T-helper 22 cell (primary cell): ENCODE measurements around the gene RPL10A.
"Not testable (repeated sequence)": the region's sequence is repeated elsewhere in the genome, so short reads cannot be mapped to it uniquely, and the experiment has no call there.

Experiments
- DNase-seq: peaks from one replicate; pipeline ENCODE4 v3.0.0-alpha.2; 2020; ENCODE audit warnings: low read depth

Gene RPL10A

DNA sequence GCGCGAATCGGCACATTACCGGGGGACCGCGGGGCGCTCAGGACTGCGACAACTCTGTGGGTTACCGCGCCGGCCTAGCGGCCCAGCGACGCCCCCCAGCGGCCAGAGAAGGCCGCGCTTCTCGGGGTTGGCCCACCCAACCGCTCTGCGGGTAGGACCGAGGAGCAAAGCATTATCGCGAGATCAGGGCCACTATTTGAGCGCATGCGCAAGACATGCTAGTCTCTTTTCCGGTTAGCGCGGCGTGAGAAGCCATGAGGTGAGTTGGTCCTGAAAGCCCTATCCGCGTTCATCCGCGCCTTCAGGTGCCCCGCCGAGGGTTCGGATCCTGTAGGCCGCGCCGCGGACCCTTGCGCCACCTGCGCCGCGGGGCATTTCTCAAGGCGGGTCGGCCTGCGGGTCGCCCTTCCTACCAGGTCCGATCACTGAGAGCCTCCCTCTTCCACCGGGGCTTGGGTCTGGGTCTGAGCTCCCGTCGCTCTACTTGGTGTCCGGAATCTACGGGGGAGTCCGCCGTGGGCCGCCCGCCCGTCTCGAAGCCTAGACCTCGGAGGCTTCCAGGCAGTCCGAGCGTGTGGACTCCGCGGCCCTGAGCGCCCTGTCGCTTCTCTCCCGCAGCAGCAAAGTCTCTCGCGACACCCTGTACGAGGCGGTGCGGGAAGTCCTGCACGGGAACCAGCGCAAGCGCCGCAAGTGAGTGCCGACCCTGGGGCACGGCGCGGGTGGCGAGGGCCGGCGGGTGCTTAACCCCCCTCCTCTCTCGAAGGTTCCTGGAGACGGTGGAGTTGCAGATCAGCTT, at the start of gene RPL10A:
RPL10A (plus strand) TSS at position 221 of the 799 bp plus-strand sequence; CDS start at position 255, 34 bp downstream.
- peak; percentile 91 for DNase-seq

DNA sequence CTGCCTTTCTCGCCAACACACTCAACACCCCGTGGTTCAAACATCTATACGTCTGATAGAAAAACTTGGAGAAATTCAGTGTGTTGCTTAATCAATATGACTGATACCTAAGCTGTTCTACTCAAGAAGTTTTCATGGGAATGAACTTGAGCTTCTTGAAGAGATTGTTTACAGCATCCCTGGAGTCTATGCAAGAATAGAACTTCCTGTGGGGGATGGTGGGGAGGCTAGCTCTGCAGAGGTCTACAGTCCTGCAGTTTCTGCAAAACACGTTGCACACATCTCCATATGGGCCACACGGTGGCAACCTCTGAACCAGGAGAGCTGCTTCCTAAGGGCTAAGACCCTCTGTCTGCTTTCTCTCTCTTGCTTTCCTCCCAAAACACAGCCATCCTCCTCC, 48.8 kb upstream of the RPL10A start:
- DNase-seq: no peak

DNA sequence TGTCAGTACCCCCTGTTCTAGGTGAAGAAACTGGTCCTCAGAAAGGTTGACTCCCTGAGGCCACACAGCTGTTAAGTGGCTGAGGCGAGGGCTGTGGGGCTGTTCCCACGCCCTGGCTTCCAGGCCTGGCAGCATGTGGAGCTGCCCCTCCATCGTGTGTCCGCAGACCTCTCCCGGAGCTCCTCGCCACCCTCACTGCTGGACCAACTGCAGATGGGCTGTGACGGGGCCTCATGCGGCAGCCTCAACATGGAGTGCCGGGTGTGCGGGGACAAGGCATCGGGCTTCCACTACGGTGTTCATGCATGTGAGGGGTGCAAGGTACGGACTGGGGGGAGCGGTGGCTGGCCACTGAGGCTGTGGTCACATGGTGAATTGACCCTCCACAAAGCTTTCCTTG, 48.2 kb upstream of the RPL10A start:
- no peak for DNase-seq

DNA sequence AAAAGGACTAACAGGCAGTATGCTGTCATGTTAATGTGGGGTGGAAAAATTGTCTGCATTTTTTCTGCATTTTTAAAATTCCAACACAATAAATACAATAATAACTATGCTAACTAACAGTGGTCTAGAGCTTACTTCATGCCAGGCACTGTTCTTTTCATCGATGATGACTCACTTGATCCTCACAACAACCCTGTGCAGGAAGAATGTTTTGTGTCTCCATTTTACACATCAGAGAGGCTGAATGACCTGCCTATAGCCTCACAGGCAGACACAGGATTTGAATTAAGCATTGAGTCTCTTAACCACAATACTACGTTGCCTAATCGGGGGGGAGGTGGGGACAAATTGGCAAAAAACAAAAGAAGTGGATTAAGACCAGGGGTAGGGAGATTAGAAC, 42.9 kb upstream of the RPL10A start:
- no peak for DNase-seq

DNA sequence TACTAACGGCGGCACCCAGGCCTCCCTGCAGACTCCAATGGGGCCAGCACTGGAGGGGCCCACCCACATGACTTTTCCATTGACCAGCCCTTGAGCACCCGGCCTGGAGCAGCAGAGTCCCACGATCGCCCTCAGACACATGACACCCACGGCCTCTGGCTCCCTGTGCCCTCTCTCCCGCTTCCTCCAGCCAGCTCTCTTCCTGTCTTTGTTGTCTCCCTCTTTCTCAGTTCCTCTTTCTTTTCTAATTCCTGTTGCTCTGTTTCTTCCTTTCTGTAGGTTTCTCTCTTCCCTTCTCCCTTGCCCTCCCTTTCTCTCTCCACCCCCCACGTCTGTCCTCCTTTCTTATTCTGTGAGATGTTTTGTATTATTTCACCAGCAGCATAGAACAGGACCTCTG, 42.1 kb upstream of the RPL10A start:
- no peak for DNase-seq

DNA sequence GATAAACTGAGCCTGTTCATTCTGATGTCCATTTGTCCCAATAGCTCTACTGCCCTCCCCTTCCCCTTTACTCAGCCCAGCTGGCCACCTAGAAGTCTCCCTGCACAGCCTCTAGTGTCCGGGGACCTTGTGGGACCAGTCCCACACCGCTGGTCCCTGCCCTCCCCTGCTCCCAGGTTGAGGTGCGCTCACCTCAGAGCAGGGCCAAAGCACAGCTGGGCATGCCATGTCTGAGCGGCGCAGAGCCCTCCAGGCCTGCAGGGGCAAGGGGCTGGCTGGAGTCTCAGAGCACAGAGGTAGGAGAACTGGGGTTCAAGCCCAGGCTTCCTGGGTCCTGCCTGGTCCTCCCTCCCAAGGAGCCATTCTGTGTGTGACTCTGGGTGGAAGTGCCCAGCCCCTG, 40.8 kb upstream of the RPL10A start:
- DNase-seq: no peak

DNA sequence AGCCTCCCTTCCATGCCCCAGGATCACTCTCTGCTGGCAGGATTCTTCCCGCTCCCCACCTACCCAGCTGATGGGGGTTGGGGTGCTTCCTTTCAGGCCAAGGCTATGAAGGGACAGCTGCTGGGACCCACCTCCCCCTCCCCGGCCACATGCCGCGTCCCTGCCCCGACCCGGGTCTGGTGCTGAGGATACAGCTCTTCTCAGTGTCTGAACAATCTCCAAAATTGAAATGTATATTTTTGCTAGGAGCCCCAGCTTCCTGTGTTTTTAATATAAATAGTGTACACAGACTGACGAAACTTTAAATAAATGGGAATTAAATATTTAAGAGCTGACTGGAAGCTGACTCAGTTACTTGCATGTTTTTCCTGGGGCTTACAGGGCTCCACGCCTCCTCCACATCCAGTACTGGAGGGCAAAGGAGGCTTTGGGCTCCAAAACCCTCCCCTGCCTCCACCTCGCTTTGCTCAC, 40.3 kb upstream of the RPL10A start:
- no peak for DNase-seq

DNA sequence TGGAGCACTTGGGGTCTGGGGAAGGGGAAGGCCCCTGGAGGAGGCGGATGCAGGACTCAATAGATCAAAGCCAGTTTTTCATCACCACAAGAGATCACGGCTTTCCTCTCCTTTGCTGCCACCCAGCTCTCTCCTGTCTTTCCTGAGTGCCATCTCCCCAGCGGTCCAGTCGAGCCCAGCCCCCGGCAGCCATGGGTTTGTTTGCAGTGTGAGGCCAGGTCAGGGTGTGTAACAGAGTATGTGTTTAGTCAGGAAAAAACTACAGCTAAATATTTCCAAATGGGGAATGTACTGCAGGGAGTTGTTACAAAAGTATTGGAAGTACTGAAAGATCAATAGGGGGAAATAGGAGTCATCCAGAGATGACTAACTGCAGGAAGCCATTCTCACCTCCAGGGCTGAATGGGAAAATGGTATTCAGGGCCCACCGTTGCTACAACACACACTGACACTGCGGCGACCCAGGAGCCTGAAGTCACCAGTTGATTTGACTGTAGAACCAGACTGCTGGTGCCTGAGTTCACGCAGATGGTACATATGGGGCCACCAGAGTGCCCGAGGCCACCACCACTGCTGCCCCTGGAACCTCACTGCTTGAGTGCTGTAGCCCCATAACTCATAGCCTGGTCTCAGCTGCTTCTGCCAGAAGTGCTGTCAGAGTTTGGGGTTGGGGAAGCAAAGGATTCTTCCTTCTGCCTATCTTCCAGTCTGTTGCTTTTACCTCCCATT, 39.6 kb upstream of the RPL10A start:
- DNase-seq: no peak

DNA sequence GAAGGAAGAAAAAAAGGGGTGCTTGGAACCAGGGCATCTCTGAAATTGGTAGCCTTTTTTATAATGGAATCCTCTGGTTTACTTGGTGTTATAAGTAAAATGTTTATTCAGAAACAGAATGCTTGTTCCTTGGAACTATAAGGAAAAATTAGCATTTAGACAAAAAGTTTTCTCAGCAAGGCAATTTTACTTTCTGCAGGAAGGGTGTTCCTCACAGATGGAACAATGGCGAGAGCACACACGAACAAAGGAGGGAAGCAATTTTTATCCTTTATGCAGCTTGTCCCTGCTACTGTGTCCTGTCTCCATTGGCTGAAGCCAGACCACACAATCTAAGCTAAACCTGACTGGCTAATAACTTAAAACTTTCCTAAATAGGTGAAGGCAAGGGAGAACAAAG, 38.7 kb upstream of the RPL10A start:
- no peak for DNase-seq

DNA sequence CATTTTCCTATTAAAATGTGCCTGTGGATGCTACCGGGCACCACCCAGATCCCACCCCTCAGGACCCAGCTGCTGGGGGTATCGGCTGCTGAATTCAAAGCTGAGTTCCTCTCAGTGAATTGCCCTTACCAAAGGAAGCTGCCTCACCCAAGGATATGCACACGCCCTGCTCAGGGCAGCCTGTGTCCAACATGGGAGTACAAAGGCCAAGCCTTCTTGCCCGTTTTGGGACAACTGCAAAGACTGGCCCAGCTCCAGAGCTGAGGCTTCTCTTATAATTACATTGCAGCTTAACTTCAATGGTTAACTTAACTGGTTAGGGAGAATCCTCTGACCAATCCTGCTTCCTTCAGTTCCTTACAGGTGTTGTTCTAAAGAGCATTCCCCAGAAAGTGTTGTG, 35.9 kb upstream of the RPL10A start:
- DNase-seq: no peak

DNA sequence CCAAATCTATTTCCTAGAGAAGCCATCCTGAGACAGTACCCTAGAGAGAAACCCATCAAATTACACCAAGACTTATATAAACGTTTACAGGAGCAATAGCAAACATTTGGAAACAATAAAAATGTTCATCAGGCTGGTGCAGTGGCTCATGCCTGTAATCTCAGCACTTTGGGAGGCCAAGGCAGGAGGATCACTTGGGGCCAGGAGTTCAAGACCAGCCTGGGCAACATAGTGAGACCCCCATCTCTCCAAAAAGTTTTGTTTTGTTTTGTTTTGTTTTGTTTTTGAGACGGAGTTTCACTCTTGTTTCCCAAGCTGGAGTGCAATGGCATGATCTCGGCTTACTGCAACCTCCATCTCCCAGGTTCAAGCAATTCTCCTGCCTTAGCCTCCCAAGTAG, 35.5 kb upstream of the RPL10A start:
- not testable (repeated sequence) for DNase-seq

DNA sequence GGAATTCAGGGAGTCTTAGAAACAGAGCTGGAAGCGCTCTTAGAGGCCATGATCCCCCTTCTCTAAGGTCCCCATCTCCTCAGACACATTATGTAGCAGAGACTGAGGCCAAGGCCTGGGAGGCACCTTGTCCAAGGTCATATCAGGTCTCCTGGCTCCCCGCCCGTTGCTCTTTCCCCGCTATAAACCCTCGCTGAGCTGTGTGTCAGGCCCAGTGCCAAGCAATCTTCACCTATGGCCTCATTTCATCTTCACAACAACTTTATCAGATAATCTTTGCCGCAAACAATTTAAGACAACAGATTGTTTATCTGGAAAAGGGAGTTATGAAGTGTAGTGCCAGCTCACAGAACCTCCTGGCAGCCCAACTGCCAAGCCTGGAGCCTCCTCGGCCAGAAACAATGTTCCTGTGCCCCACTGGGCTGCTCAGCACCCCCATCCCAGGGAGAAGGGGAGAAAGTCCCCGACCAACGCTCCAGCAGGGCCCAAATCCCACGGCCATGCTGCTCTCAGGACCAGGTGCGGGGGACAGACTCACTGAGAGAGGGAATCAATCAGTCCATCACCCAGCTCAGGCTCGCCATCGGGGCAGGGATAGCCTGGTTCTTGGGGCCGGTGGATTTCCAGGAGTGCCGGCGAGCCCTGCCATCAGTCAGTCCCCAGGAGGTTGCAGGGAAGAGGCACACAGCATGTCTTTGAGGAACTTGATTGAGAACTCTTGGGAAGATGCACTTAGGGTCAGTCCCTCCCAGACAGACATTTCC, 32.9 kb upstream of the RPL10A start:
- DNase-seq: no peak

DNA sequence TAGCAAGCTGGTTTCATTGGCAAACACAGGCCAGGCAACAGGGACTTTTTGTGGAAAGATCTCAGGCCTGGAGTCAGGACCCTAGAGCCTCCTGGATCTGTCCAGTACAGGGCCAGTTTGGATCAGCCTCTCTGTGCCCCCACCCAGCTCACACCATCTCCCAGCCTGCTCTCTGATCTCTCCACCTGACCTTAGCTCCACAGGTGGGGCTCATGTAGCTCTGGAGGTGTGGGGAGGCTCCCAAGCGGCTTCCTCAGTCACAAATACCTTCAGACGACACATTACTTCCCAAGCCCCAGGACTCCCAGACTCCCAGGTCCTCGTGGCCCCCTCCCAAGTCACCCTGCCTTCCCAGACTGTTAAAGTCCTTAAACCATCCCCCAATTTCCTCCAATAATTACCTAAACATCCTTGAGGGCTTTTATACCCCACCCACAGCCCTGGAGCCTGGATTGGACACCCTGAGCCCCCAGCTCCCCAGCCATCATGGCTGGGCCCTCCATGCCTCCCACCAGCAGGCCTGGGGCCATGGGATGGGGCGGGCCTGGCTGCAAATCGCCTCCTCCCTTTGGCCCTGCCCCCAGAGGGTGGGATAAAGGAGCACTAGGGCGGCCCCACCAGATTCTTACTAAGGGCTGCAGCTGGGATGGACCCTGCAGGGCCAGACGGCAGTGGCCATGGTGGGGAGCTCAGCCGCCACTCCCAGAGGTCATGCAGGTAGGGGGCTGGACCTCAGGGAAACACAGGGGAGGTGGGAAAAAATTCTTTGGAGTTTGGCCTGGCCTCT, 31.9 kb upstream of the RPL10A start:
- no peak for DNase-seq

DNA sequence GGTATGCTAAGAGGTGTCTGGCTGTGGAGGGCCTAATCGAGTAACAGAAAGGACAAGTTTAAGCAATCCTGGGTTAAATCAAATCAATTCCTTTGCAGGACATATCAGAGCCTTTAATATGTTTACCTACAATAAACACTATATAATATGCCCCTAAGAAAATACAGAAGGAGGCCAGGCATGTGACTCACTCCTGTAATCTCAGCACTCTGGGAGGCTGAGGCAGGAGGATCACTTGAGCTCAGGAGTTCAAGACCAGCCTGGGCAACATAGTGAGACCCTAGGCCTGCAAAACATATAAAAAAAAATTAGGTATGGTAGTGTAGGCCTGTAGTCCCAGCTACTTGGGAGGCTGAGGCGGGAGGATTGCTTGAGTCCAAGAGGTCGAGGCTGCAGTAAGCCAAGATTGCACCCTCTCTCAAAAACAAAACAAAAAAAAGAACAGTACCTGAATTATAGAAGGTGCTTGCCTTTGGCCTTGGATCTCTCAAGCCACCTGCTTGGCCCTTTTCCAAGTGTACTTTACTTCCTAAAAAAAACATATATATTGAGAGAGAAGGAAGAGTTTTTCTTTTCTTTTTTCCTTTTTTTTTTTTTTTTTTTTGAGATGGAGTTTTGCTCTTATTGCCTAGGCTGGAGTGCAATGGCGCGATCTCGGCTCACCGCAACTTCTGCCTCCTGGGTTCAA, 29.7 kb upstream of the RPL10A start:
- DNase-seq: not testable (repeated sequence)

DNA sequence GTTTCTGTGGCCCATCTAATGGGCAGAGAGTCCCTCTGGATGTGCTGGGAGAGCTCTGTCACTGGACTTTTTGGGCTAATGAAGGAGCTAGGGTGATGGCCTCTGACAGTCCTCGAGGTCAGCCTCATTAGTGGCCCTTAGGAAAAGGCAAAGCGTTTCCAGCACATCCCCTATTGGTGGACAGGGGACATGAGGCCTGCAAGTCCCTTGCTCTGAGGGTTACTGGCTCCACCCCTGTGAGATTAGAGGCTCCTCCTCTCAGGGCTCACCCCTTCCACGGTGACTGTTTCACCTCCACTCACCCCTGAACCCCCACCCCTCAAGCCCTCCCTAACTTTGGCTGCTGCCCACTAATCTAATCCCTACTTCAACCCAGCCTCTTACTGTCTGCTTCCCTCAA, 28.9 kb upstream of the RPL10A start:
- no peak for DNase-seq

DNA sequence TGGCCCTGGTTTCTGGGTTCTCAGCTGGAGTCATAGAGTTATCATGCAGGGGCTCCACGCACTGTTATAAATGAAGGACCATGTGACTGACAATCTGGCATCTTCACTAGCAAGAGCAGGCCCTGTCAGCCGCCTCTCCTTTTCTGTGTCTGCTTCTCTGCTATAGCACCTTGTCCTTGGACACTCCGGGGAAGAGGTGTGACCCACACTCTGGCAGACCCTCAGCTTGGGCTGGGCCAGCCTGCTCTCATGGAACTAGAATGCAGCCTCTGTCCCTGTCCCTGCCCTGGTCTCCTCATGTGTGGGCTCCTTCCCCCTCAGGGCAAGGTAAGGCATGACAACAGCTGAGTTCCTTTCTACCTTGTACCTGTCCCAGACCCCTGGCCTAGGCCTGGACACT, 27.0 kb upstream of the RPL10A start:
- DNase-seq: no peak

DNA sequence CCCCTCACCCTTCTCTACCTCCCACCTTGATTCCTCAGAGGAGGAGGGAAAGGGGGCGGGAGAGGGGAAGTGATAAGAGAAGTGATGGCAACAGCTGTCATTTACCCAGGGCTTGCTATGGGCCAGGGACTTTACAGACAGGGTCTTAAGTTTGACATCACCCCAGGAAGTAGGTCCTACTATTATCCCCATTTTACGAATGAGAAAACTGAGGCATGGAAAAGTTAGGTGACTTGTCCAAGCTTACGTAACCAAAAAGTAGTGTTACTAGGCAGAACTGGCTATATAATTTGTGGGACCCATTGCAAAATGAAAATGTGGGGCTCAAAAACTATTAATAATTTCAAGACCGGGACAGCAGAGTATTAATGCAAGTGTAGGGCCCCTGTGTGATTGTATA, 26.6 kb upstream of the RPL10A start:
- no peak for DNase-seq

DNA sequence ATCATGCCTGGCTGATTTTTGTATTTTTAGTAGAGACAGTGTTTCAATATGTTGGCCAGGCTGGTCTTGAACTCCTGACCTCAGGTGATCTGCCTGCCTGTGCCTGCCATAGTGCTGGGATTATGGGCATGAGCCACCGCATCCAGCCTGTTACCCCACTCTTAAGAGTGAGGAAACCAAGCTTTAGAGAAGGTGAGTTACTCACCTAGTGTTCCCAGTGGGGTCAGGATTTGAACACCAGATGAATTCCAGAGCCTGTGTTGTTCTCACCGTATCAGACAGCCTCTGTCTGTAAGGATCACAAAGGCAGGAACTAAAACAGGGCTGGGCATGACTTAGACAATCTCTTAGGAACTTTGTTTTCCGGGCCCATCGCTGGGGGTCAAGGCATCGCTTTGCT, 25.5 kb upstream of the RPL10A start:
- DNase-seq: no peak

DNA sequence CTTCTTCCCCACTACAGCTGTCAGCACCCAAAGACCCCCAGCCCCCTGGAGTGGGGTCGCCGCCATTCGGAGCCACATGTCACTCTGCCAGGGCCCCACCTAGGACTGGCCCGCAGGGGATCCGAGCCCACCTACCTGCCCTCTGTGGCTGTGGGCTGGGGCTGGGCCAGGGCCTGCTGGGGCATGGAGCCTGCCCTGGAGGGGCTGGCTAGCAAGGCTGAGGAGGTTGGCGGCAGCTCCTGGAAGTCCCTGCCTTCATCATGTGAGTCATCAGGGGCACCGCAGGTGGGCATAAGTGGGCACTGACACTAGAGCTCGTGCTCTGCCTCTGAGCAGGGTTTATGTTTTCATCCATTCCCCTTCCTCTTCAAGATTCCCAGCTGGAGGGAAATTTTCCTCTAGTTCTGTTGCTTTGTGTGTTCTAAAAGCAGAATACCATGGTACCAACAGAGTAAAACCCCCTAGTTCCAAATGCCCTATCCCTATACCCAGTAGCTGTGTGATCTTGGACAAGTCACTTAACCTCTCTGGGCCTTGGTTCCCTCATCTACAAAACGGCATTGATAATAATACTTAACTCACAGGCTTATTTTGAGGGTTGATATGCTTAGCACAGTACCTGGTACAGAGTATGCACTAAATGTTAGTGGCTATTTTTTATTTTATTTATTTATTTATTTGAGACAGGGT, 24.7 kb upstream of the RPL10A start:
- DNase-seq: no peak

DNA sequence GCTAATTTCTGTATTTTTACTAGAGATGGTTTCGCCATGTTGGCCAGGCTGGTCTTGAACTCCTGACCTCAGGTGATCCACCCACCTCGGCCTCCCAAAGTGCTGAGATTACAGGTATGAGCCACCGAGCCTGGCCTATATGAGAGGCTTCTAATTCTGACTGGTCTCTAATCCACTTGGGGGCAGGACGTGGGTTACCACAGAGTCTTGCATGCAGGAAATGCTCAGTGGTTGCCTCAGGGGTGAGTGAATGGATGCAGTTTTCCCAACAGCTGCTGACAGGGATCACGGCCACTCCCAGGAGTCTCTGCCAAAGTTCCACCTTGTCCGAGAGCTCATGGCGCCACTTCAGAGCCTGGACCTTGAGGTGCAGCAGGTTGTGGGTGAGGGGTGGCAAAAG, 22.5 kb upstream of the RPL10A start:
- no peak for DNase-seq

DNA sequence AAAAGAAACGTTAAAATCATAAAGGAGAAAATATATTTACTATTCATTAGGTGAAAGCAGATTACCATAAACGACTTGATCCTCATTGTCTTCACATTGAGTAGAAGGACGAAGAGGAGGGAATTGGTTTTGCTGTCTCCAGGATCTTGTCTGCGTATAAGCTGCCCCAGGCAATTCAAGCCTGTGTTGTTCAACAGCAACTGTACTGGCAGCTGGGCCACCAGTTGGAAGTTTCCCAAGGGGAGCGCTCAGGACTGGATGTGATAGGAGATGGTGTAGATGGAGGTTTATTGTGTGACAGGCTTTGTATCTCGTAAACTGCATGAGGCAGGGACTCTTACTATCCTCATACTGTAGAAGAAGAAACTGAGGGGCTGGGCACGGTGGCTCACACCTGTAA, 20.0 kb upstream of the RPL10A start:
- DNase-seq: no peak
